22Rv1 (cell line): Measurements from ENCODE around the gene SFI1.

Experiments
- CTCF ChIP-seq: fragments of 450-650 bp; IDR thresholded peaks from 2 replicates; pipeline ENCODE4 v1.5.1; 2017; ENCODE audit warnings: mild to moderate bottlenecking
- ZFX ChIP-seq: fragments of 450-650 bp; IDR thresholded peaks from 2 replicates; pipeline ENCODE4 v1.6.1; 2017; ENCODE audit warnings: antibody characterized with exemption, borderline replicate concordance

DNA sequence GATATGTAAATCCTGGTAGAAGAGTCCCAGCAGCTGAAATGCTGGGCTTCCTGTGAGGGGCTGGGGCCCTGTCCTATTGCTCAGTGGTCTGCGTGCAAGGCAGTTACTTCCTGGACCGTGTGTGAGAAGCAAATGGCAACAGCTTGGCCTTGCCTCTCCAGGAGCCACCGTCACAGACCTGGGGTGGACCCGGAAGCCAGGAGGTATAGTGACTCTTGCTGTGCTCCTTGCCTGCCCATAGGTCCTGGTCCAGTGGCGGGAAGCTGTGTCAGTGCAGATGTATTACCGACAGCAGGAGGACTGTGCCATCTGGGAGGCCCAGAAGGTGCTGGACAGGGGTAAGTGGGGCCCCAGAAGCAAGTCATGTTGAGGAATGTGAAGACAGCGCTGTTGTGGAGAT, 111.4 kb downstream of the SFI1 start:
- TF ChIP-seq CTCF (no peak), ZFX (no peak)
